Fibroblast of lung (primary cell): Measurements from ENCODE around the gene IL16. TPM values are rescaled to one million over a fixed set of nuclear protein-coding genes. Genes with fewer than 3 reads are reported as not detected.

Experiments used
- DNase-seq, 2 donors: peaks; one replicate each; pipeline versions ENCODE4 v3.0.0 to v3.0.0-alpha.2; 2010; ENCODE audit warnings: low read depth in 2 of 2
- H2AFZ ChIP-seq: 2 replicates; pipeline ENCODE4 v1.5.1; 2012; ENCODE audit warnings: low read length, control low read depth, inconsistent platforms
- H3K27ac ChIP-seq: 2 replicates; pipeline ENCODE4 v1.5.1; 2011; ENCODE audit warnings: low read length, control low read depth; ENCODE audit not compliant: insufficient read depth
- H3K27me3 ChIP-seq: 2 replicates; pipeline ENCODE4 v1.5.1; 2011; ENCODE audit warnings: mild to moderate bottlenecking, low read length; ENCODE audit not compliant: control insufficient read depth, insufficient read depth
- H3K36me3 ChIP-seq: 2 replicates; pipeline ENCODE4 v1.5.1; 2011; ENCODE audit warnings: low read length; ENCODE audit not compliant: control insufficient read depth, insufficient read depth
- H3K4me1 ChIP-seq: 2 replicates; pipeline ENCODE4 v1.5.1; 2011; ENCODE audit warnings: low read length; ENCODE audit not compliant: control insufficient read depth, insufficient read depth; ENCODE audit errors: extremely low read depth
- H3K4me2 ChIP-seq: 2 replicates; pipeline ENCODE4 v1.5.1; 2011; ENCODE audit warnings: low read length, control low read depth; ENCODE audit not compliant: insufficient read depth; ENCODE audit errors: extremely low read depth
- H3K4me3 ChIP-seq, 4 experiments: fragments of 200-600 bp in 1 of 4; sonication (generic) in 1 of 4; replicated peaks in 1 of 4; 2 replicates each; pipeline ENCODE4 v1.5.1; 2011 to 2016; ENCODE audit warnings: low read length in 4 of 4, low read depth in 3 of 4, mild to moderate bottlenecking in 3 of 4, control low read depth in 2 of 4, inconsistent platforms in 1 of 4, mixed read lengths in 1 of 4; ENCODE audit not compliant: insufficient read depth in 1 of 4; ENCODE audit errors: control extremely low read depth in 1 of 4
- H3K79me2 ChIP-seq: 2 replicates; pipeline ENCODE4 v1.5.1; 2012; ENCODE audit warnings: mild to moderate bottlenecking, low read length, inconsistent platforms; ENCODE audit not compliant: control insufficient read depth, insufficient read depth
- H3K9ac ChIP-seq: 2 replicates; pipeline ENCODE4 v1.5.1; 2011; ENCODE audit warnings: mild to moderate bottlenecking, low read length, control low read depth; ENCODE audit not compliant: insufficient read depth
- H3K9me3 ChIP-seq: 2 replicates; pipeline ENCODE4 v1.5.1; 2012; ENCODE audit warnings: low read depth, low read length; ENCODE audit not compliant: control insufficient read depth, insufficient read depth
- H4K20me1 ChIP-seq: 2 replicates; pipeline ENCODE4 v1.5.1; 2011; ENCODE audit warnings: low read length; ENCODE audit not compliant: control insufficient read depth, insufficient read depth; ENCODE audit errors: extremely low read depth
- EZH2 ChIP-seq: IDR thresholded peaks from 2 replicates; pipeline ENCODE4 v1.5.1; 2012; ENCODE audit warnings: low read length, control low read depth, mild to moderate bottlenecking; ENCODE audit errors: missing control alignments
- polyA plus RNA-seq, 2 donors: library from polyadenylated mRNA; depleted of rRNA in 1 of 2; stranded (reverse) in 1 of 2; unstranded in 1 of 2; fragments of >200 nt; gene quantifications; 2 replicates each; pipeline ENCODE4 v1.2.1, GENCODE V29; 2011 to 2012; ENCODE audit warnings: missing spikeins in 1 of 2
- total RNA-seq: library from RNA; depleted of rRNA; stranded (reverse); fragments of >200 nt; gene quantifications from 2 replicates; pipeline ENCODE4 v1.2.1, GENCODE V29; 2014
- TF ChIP-seq, protein P1 (sequence below), 2 donors: IDR thresholded peaks in 1 of 2; conservative IDR thresholded peaks in 1 of 2; 1 replicate in 1 of 2; 2 replicates in 1 of 2; pipeline ENCODE4 v1.5.1; 2011 to 2012; ENCODE audit warnings: low read length in 2 of 2, control low read depth in 1 of 2, inconsistent platforms in 1 of 2, low read depth in 1 of 2, mild to moderate bottlenecking in 1 of 2

Gene IL16
- total and polyA plus RNA-seq, 2 donors (not counting 1 experiment from before 2014, with no cell fraction given): 0.96 to 5.0 TPM

DNA sequence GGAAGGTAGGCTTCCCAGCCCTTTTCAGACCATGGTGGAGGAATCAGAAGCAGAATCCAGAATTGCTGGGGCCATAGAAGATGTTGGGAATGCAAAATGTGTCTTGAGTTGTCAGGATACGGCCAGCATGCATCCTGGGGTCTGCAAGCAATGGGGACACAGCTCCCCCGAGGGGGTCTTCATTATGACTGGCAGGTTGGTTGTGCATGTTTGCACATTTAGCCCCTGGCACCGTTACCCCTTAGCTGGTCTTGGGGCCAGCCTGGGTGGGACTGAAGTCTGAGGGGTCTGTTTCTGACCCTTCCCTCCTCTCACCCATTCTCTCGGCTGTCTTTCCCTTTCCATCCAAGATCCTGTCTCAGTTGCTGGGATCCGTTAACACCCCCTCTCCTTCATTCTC is 76.5 kb downstream of the IL16 start:
- peaks cover 2% of the 10 kb centered on the region for H3K27me3 ChIP-seq
- no peak overlapping the region for H3K4me3 ChIP-seq
- H3K4me1 ChIP-seq: peaks cover 2% of the 10 kb centered on the region
- H4K20me1 ChIP-seq: no peaks in the 10 kb centered on the region
- TF ChIP-seq, protein P1, sequence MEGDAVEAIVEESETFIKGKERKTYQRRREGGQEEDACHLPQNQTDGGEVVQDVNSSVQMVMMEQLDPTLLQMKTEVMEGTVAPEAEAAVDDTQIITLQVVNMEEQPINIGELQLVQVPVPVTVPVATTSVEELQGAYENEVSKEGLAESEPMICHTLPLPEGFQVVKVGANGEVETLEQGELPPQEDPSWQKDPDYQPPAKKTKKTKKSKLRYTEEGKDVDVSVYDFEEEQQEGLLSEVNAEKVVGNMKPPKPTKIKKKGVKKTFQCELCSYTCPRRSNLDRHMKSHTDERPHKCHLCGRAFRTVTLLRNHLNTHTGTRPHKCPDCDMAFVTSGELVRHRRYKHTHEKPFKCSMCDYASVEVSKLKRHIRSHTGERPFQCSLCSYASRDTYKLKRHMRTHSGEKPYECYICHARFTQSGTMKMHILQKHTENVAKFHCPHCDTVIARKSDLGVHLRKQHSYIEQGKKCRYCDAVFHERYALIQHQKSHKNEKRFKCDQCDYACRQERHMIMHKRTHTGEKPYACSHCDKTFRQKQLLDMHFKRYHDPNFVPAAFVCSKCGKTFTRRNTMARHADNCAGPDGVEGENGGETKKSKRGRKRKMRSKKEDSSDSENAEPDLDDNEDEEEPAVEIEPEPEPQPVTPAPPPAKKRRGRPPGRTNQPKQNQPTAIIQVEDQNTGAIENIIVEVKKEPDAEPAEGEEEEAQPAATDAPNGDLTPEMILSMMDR (conservative IDR thresholded peaks at IDR 0.05 in 1 of 2, IDR thresholded peaks at IDR 0.05 in 1 of 2; ENCODE audit: low read depth in 1 of 2, low read length in 2 of 2): no peak
- TF ChIP-seq EZH2: no peak
- H3K79me2 ChIP-seq: no peaks in the 10 kb centered on the region
- no peak overlapping the region for H3K9ac ChIP-seq
- no peak overlapping the region for H3K4me2 ChIP-seq
- no peak overlapping the region for H2AFZ ChIP-seq
- H3K27ac ChIP-seq: no peak overlapping the region
- no peak for DNase-seq
- no peaks in the 10 kb centered on the region for H3K36me3 ChIP-seq
- H3K9me3 ChIP-seq: no peaks in the 10 kb centered on the region

DNA sequence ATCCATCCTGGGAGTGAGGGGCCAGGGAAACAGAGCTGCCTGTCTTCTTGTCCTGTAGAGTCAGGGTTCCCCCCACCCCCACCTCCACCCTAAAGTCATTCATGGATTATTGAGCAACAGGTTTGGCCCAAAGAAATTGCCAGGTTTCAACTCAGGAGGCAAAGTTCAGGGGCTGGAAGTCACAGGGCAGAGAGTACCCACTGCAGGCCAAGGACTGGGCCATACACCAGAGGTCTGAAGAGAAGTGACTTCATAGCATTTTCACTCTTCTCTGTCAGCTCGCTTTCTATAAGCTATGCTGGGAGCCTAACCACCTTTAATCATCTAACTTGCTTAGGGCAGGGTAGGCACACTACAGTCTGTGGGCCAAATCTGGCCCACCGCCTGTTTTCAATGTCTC is 77.2 kb downstream of the IL16 start:
- no peak for DNase-seq
- Histone ChIP-seq H3K27ac (no peak overlapping the region), H3K79me2 (no peaks in the 10 kb centered on the region), H3K4me3 (no peak overlapping the region), H3K36me3 (no peaks in the 10 kb centered on the region), H3K9ac (no peak overlapping the region), H3K27me3 (peaks cover 2% of the 10 kb centered on the region), H4K20me1 (no peaks in the 10 kb centered on the region), H3K9me3 (no peaks in the 10 kb centered on the region), H3K4me2 (no peak overlapping the region), H3K4me1 (peaks cover 2% of the 10 kb centered on the region), H2AFZ (no peak overlapping the region)
- TF ChIP-seq EZH2: no peak
- TF ChIP-seq, protein P1 (conservative IDR thresholded peaks at IDR 0.05 in 1 of 2, IDR thresholded peaks at IDR 0.05 in 1 of 2; ENCODE audit: low read depth in 1 of 2, low read length in 2 of 2): no peak

DNA sequence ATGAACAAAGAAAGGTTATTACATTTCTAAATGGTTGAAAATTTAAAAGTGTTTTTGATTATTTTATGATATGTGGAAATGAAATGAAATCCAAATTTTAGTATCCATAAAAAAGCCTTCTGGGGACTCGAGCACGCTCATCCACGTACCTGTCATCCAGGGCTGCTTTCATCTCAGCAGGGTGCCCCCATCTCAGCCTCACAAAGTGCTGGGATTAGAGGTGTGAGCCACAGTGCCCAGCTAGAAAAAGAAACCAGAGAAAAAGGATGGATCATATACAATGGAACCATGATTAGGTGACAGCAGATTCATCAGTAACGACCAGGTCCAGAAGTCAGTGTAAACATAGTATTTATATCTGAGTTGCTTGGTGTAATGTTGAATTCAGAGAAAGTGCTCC is 77.6 kb downstream of the IL16 start:
- no peak for DNase-seq

More for the DNA sequence above, 77.6 kb downstream of the IL16 start:
- no peak overlapping the region for H2AFZ ChIP-seq
- no peaks in the 10 kb centered on the region for H4K20me1 ChIP-seq
- peaks cover 2% of the 10 kb centered on the region for H3K27me3 ChIP-seq
- H3K4me2 ChIP-seq: no peak overlapping the region
- H3K36me3 ChIP-seq: no peaks in the 10 kb centered on the region
- H3K4me3 ChIP-seq: no peak overlapping the region
- H3K9ac ChIP-seq: no peak overlapping the region
- no peak overlapping the region for H3K27ac ChIP-seq
- TF ChIP-seq EZH2: no peak
- TF ChIP-seq, protein P1 (conservative IDR thresholded peaks at IDR 0.05 in 1 of 2, IDR thresholded peaks at IDR 0.05 in 1 of 2; ENCODE audit: low read depth in 1 of 2, low read length in 2 of 2): no peak
- no peaks in the 10 kb centered on the region for H3K9me3 ChIP-seq
- H3K79me2 ChIP-seq: no peaks in the 10 kb centered on the region
- H3K4me1 ChIP-seq: peaks cover 2% of the 10 kb centered on the region
